Cardiac fibroblast (primary cell): ENCODE measurements around the gene CA10.

Experiments used
- DNase-seq, 2 donors: peaks; one replicate each; pipeline versions ENCODE4 v3.0.0 to v3.0.0-alpha.2; 2010; ENCODE audit warnings: low read depth in 2 of 2
- H3K4me3 ChIP-seq, 2 donors: replicated peaks in 1 of 2; 1 replicate in 1 of 2; 2 replicates in 1 of 2; pipeline ENCODE4 v1.5.1; 2011; ENCODE audit warnings: low read depth in 2 of 2, low read length in 2 of 2, mild to moderate bottlenecking in 2 of 2, moderate library complexity in 1 of 2
- CTCF ChIP-seq: IDR thresholded peaks from one replicate; pipeline ENCODE4 v1.5.1; 2011; ENCODE audit warnings: low read depth, mild to moderate bottlenecking, low read length, inconsistent platforms

The CA10 gene

GRCh38 chr17:51805185-51805584, 353.3 kb downstream of the CA10 start:
- H3K4me3 ChIP-seq = no peak overlapping the region
- TF ChIP-seq CTCF = no peak
- DNase-seq = no peak

GRCh38 chr17:51803161-51803560, 355.4 kb downstream of the CA10 start:
- DNase-seq = no peak
- no peak overlapping the region for H3K4me3 ChIP-seq
- no peak for TF ChIP-seq CTCF

- no peak overlapping the region for H3K4me3 ChIP-seq
- DNase-seq = no peak
- no peak for TF ChIP-seq CTCF
These were observed 356.0 kb downstream of the CA10 start for GRCh38 chr17:51802544-51802943.

- DNase-seq = no peak
These were observed 356.9 kb downstream of the CA10 start for GRCh38 chr17:51801626-51802025.

GRCh38 chr17:51799981-51800380, 358.5 kb downstream of the CA10 start:
- no peak overlapping the region for H3K4me3 ChIP-seq
- no peak for DNase-seq
- TF ChIP-seq CTCF = no peak

More at GRCh38 chr17:51801626-51802025, 356.9 kb downstream of the CA10 start:
- H3K4me3 ChIP-seq = no peak overlapping the region
- TF ChIP-seq CTCF = no peak

- no peak for DNase-seq
- no peak overlapping the region for H3K4me3 ChIP-seq
- TF ChIP-seq CTCF = no peak
These were observed 359.3 kb downstream of the CA10 start for GRCh38 chr17:51799240-51799639.

GRCh38 chr17:51797150-51797549, 361.4 kb downstream of the CA10 start:
- H3K4me3 ChIP-seq = no peak overlapping the region
- TF ChIP-seq CTCF = no peak
- DNase-seq = no peak
